ENCODE measurements around the gene ADAMTSL5. TPM values are rescaled to one million over a fixed set of nuclear protein-coding genes. Genes with fewer than 3 reads are reported as not detected.
A peak's percentile ranks its signal among the peaks of the same experiment; 100 is the strongest.

ADAMTSL5 gene
- total and polyA plus RNA-seq, 9 of the 15 experiments (the other 6 are each of a cell fraction or from before 2014, with no cell fraction given), result 1.0 to 11.6 (median 4.1) TPM

DNA sequence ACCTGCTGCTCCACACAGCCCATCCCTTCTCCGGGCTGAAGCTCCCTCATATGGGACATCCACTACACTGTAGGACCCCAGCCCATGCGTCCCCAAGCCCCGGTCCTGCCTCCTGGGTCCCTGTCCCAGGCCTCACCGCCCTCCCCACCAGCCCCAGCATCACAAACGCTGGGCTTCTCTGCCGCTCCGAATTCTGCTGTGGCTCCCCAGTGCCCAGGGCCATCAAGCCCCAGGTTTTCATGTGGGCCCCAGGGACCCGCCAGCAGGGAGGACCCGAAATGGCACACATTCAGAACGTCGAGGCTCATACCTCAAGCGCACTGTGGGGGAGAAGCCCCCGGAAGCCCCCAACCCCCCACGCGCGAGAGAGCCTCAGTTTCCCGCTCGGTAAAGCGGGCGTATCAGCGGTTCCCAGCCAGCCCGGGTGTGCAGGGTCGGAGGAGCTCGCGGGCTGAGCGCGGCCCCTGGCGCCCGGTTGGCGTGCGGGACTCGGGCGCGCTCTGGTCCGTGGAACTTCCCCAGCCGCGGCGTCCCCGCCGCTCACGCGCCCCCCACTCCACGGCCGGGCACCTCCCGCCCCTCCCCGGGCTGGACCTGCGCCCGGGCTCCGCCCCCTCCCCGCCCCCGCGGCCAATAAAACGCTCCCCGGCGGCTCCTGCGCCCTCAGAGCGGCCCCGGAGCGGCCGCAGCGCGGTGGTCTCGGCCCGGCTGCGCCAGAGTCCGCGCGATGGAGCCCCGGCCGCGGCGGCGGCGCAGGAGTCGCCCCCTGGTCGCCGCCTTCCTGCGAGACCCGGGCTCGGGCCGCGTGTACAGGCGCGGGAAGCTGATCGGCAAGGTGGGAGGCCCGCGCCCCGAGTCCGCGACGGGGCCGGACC lies 10.8 kb upstream of the ADAMTSL5 start, which contains the start of gene PLK5:
PLK5 (plus strand) TSS at position 666 of the 875 bp plus-strand sequence. CDS start 2,920 bp downstream, outside the sequence.
- peak; percentile 62 for ATAC-seq
- Histone ChIP-seq H3K9ac (ENCODE audit: insufficient read depth in 1 of 2, low read depth in 2 of 2, low read length in 2 of 2) (peak within 1 kb of the TSS in 1 of 2 experiments; percentile 86; a peak in 2 of 4 replicates), H3K4me1 (replicated peaks in 1 of 2; ENCODE audit: control insufficient read depth in 2 of 2, insufficient read depth in 2 of 2, low read length in 2 of 2) (peaks cover 3 to 52% of the 10 kb centered on the region in 2 experiments; a peak in 3 of 5 replicates), H3K27me3 (ENCODE audit: control insufficient read depth in 2 of 2, insufficient read depth in 2 of 2, low read length in 2 of 2) (peaks cover 11 to 28% of the 10 kb centered on the region in 2 experiments; a peak in 4 of 5 replicates), H4K20me1 (replicated peaks; ENCODE audit: control insufficient read depth, insufficient read depth, low read length) (peaks cover 11% of the 10 kb centered on the region), H2AFZ (ENCODE audit: low read depth, low read length) (no peak within 1 kb of the TSS), H3K79me2 (ENCODE audit: control insufficient read depth, insufficient read depth, low read length) (no peaks in the 10 kb centered on the region), H3K4me3 (peak within 1 kb of the TSS; percentile 24), H3K9me3 (replicated peaks; ENCODE audit: control insufficient read depth, insufficient read depth, low read depth, low read length) (no peaks in the 10 kb centered on the region), H3K27ac (ENCODE audit: extremely low read depth, low read depth, low read length) (no peak within 1 kb of the TSS; the same call in 2 of the 3 replicates), H3K9me1 (ENCODE audit: control insufficient read depth, insufficient read depth, low read length) (no peaks in the 10 kb centered on the region), H3K36me3 (ENCODE audit: control insufficient read depth, insufficient read depth, low read length) (no peaks in the 10 kb centered on the region), H3K4me2 (ENCODE audit: insufficient read depth, low read length) (peak within 1 kb of the TSS; percentile 35)
- intact Hi-C loops (cut with micrococcal nuclease), result no loop called here
- POLR2A ChIA-PET, result interaction anchor here (0.6 kb wide), 1 partner anchor 126 kb away, joined by 3 read pairs; no protein-coding TSS in a partner anchor
- no TSS peak for BruUV-seq (replicated peaks)
- no peak for FAIRE-seq
- CTCF ChIA-PET (ENCODE audit: low intra/inter-chr PET ratio), result interaction anchor here (0.6 kb wide), 2 partner anchors 102 to 242 kb away, joined by 4 read pairs; no protein-coding TSS in a partner anchor
- DNase-seq (ENCODE audit: extremely low read depth in 1 of 4, low spot score in 3 of 4), result peak; percentile 21 to 74 (median 54)
- whole genome bisulfite sequencing (ENCODE audit: insufficient coverage, low coverage, missing lambda C conversion rate), result 23% methylated on average over 36 of the region's 92 CpGs
- in situ Hi-C loops (cut with MboI), result no loop called here
- TF ChIP-seq KDM5B (IDR thresholded peaks at IDR 0.05; ENCODE audit: insufficient replicate concordance, low read depth, low read length) (peak; percentile 68), ZNF764 (CRISPR knock-in tag; IDR thresholded peaks at IDR 0.05; ENCODE audit: low read depth) (no peak), TAF1 (IDR thresholded peaks at IDR 0.05; ENCODE audit: control insufficient read depth, extremely low read depth, insufficient read depth, low read length, severe bottlenecking) (peak; percentile 27), L3MBTL2 (IDR thresholded peaks at IDR 0.05) (peak; percentile 47; the same call in 1 of the 2 replicates), CHD4 (IDR thresholded peaks at IDR 0.05; ENCODE audit: insufficient read depth, insufficient replicate concordance, low read depth, low read length, poor library complexity, severe bottlenecking) (peak; percentile 27), ZBTB7A (IDR thresholded peaks at IDR 0.05; ENCODE audit: borderline replicate concordance, control insufficient read depth, low read depth, low read length) (peak; percentile 83), SETDB1 (IDR thresholded peaks at IDR 0.05; ENCODE audit: low read length) (no peak), NEUROD1 (IDR thresholded peaks at IDR 0.05; ENCODE audit: borderline replicate concordance, low read depth, low read length, partially characterized antibody) (no peak), POLR2G (IDR thresholded peaks at IDR 0.05; ENCODE audit: low read depth, low read length) (peak; percentile 69), FOXA3 (CRISPR knock-in tag; conservative IDR thresholded peaks at IDR 0.05 in 1 of 2, IDR thresholded peaks at IDR 0.05 in 1 of 2) (no peak), E2F6 (IDR thresholded peaks at IDR 0.05; ENCODE audit: borderline replicate concordance in 1 of 2, extremely low read depth in 1 of 2, insufficient read depth in 1 of 2, insufficient read length in 1 of 2, low read depth in 1 of 2, low read length in 1 of 2, poor library complexity in 1 of 2, severe bottlenecking in 1 of 2) (peak; percentile 42 to 87), BCOR (IDR thresholded peaks at IDR 0.05) (peak; percentile 12; the same call in 1 of the 2 replicates), PHF8 (IDR thresholded peaks at IDR 0.05; ENCODE audit: borderline replicate concordance, low read length) (peak; percentile 50; the same call in 1 of the 2 replicates)
- TF ChIP-seq, protein P1, sequence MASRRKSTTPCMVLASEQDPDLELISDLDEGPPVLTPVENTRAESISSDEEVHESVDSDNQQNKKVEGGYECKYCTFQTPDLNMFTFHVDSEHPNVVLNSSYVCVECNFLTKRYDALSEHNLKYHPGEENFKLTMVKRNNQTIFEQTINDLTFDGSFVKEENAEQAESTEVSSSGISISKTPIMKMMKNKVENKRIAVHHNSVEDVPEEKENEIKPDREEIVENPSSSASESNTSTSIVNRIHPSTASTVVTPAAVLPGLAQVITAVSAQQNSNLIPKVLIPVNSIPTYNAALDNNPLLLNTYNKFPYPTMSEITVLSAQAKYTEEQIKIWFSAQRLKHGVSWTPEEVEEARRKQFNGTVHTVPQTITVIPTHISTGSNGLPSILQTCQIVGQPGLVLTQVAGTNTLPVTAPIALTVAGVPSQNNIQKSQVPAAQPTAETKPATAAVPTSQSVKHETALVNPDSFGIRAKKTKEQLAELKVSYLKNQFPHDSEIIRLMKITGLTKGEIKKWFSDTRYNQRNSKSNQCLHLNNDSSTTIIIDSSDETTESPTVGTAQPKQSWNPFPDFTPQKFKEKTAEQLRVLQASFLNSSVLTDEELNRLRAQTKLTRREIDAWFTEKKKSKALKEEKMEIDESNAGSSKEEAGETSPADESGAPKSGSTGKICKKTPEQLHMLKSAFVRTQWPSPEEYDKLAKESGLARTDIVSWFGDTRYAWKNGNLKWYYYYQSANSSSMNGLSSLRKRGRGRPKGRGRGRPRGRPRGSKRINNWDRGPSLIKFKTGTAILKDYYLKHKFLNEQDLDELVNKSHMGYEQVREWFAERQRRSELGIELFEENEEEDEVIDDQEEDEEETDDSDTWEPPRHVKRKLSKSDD (conservative IDR thresholded peaks at IDR 0.05; ENCODE audit: low read length), result no peak
